HG03432 (cell line): Measurements from ENCODE around the gene PRR15.

Experiments
- ATAC-seq: cut with Tn5 transposase; IDR thresholded peaks from one replicate; pipeline ENCODE4 v1.9.1; 2021; ENCODE audit warnings: mild to moderate bottlenecking, moderate library complexity; ENCODE audit not compliant: unreplicated experiment

The PRR15 gene

GRCh38 chr7:29567174-29567573 lies 3.5 kb downstream of the PRR15 start:
- ATAC-seq, result no peak

GRCh38 chr7:29569648-29570047 lies 6.0 kb downstream of the PRR15 start:
- no peak for ATAC-seq

GRCh38 chr7:29572558-29572957 lies 8.9 kb downstream of the PRR15 start:
- ATAC-seq, result no peak

DNA sequence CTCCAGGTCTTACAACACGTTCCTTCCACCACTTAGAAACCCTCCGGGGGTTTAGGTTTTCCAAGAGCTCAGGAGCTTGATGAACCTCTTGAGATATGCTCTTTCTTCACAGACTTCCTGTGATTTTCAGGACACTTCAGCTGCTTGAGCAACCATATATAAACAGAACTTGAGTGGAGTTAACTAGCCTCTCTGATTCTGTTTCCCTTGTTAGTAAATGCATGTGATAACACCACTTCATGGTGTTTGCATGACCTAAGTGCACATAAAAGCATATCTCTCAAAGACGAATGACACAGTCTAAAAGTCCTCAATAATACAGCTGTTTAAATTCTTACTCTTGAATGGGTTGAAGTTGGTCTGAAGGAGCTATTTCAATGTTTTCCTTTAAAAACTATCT lies 9.9 kb downstream of the PRR15 start:
- no peak for ATAC-seq

DNA sequence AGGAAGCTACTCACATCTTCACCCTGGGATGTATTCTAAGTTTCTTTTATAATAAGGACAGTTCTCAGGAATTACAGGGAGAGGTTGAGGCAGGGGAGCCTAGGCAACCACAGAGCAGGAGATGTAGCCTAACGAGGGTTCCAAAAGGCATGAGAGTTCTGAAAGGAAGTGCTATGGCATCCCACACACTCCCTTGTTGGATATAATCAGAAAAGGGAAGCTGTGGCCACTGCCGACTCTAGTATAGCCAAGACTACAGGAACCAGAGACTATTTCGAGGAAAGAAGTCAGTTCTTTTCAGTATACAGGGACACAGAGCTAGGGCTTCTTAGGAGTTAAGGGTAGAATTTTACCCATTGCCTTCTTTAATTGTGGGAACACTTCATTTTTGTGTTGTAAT lies 11.0 kb downstream of the PRR15 start:
- no peak for ATAC-seq

DNA sequence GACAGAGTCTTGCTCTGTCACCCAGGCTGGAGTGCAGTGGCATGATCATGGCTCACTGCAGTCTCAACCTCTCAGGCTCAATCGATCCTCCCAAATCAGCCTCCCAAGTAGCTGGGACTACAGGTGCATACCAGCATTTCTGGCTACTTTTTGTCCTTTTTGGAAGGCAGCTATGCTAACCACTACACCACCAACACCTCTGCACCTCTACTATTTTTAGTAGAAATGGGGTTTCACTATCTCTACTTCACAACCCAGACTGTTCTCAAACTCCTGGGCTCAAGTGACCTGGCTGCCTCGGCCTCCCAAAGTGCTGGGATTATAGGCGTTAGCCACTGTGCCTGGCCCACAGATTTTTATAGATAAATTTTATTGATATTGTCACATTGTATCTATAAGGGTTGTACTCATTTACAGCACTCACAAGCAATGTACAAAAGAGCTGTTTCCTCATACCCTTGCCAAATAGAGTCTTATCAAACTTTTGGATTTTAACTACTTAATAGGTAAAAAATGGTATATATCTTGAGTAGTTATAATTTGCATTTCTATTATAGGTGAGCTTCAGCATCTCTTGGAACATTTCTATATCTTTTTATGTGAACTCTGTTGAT lies 23.7 kb downstream of the PRR15 start:
- no peak for ATAC-seq

DNA sequence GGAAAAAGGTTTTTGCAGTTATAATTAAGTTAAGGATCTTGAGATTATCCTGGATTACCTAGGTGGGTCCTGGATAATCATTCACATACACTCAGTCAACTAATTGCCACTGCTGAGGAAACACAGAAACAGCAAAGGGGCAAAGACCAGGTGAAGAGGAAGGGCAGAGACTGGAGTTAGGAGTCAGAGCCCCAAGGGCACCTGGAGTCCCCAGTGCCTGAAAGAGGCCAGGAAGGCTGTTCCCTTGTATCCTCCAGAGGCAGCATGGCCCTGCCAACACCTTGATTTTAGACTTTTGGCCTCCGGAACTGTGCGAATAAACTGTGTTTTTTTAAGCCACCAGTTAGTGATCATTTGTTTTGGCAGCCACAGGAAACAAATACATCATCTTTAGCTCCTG lies 24.6 kb downstream of the PRR15 start:
- ATAC-seq, result no peak

DNA sequence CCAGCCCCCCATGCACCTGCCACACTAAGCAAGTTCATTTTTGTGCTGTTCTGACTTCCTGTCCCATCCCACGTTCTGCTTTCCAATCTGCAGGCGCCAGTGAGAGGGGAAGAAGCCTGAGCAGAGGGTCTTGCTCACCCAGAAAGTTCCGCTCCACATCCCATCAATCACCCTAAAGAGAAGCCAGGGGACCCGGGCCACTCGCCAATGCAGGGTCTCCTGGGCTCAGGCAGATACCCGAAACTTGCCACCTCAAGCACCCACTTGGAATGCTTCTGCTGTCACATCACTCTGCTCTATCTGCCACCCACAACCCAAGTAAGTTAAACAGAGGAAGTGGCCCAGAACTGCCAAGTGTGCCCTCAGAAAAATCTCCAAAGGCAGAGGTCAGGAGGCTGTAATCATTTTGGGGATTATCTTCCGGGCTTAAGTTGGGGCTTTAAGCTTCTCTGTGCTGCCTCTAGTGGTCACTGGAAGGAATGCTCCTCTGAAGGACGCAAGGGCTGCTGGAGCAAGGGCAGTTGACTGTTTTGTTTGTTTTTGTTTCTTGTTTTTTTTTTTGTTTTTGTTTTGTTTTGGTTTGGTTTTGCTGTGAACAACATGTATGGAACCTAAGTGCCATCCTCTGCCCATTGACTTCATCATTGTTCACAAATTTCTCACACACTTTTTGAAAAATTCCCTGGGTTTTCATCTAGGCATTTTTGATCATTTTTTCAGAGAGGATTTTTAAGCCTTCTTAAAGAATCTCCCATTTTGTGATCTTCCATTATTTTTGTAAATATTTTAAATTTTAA lies 25.5 kb downstream of the PRR15 start:
- ATAC-seq, result peak; percentile 93

DNA sequence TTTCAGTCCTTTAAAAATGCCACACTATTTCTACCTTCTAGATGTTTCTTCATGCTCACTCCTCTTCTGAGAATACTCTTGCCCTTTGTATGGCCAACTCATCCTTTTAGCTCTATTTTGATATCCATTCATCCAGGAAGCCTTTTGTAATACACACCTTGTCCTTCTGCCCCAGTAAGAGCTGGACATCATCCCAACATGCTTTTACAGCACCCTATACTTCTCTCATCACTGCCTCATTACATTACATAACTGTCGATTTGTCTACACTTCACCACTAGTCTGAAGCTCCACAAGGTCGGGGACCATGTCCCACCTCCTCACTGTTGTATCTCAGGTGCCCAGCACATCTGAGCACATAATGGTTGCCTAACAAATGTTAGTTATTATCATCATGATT lies 29.2 kb downstream of the PRR15 start:
- ATAC-seq, result no peak

DNA sequence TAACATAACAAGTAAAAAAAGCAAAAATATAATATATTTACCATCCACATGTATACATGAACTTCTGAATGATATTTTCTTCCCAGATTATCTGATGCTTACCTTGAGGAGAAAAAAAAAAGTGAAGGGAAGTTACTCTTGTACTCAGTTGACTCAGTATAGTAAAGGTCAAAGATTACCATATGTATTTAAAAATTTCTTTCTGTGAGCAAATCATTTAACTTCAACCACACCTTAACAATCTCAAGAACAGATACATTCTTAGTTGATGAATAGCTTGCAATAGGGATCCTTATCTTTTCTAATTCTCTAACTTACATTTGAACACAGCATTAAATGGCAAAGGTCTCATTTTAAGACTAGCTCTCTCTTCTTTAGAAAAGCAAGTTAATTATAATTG lies 29.8 kb downstream of the PRR15 start:
- no peak for ATAC-seq

GRCh38 chr7:29596593-29597178 lies 33.1 kb downstream of the PRR15 start:
- ATAC-seq, result no peak

GRCh38 chr7:29597266-29597665 lies 33.6 kb downstream of the PRR15 start:
- ATAC-seq, result no peak

DNA sequence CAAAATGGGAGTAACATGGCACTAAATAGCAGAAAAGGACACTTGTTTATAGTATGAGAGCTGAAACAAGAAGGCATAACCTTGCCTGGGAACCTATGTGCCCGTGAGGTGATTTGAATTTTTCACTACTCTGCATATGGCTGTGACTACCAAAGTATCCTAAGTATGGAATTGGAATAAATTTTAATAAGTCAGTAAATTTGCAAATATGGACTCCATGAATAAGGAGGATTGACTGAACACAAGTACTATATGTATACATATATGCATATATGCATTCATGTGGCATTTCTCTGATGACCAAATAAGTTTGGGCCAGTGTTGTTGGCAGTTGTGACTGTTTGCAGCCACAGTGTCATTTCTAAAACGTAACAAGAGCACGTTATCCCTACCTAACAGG lies 34.5 kb downstream of the PRR15 start:
- ATAC-seq, result no peak

- no peak for ATAC-seq
These were observed 35.0 kb downstream of the PRR15 start for GRCh38 chr7:29598613-29599012.

DNA sequence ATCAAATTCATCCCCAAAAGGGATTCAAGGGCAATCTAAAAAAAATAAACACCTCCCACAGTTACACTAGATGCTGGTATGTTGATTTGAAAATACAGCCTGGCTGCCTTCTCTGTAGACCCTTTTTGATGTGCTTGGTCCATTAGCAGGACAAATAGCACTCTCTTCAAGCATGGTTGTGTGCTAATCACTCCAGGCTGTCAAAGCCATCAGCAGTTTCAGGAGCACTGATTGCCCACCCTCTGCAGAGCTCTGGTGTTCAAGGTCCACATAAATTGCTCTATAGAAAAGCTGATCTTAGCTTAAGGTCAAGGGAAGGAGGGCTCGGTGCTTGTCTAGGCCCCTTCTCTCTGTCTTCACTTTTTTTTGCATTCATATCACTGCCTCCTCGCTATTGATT lies 35.4 kb downstream of the PRR15 start:
- no peak for ATAC-seq

- no peak for ATAC-seq
These were observed 37.0 kb downstream of the PRR15 start for GRCh38 chr7:29600661-29601060.

GRCh38 chr7:29604052-29604451 lies 40.4 kb downstream of the PRR15 start:
- ATAC-seq, result no peak

DNA sequence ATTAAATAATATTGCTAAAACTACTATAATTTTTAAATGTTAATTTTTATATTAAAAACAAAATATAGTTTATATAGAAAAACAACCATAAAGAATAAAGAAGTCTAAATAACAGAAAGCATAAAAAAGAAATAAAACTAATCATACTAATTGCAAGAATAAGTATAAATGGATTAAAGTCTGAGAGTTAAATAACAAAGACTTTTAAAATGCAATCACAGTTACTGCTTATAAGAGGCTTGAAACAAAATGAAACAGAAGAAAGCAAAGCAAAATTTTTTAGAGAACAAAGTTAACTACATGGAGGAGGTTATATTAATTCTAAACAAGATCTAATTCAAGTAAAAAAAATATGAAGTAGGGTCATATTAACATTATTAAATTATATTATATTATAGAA lies 41.1 kb downstream of the PRR15 start:
- no peak for ATAC-seq

GRCh38 chr7:29605671-29606070 lies 42.0 kb downstream of the PRR15 start:
- no peak for ATAC-seq

DNA sequence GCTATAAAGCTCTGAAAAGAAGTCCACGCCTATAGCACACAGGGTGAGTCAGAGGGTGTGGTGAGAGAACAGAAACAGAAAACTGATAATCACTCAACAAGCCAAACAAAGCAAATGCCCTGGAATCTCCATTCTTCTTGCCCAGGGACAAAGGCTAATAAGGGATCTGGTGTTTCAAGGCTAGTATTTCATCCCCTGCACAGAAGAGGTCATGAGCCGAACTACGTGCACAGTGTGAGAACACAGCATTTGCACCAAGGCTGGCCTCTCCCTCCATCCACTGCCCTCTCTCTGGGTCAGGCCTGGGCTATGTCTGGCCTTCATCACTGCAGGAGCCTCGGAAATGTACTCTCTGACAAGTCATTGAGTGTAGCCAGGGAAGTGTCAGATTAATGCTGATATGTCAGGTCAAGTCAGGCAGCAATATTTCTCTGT lies 42.7 kb downstream of the PRR15 start:
- no peak for ATAC-seq

- no peak for ATAC-seq
These were observed 43.2 kb downstream of the PRR15 start for GRCh38 chr7:29606830-29607229.

DNA sequence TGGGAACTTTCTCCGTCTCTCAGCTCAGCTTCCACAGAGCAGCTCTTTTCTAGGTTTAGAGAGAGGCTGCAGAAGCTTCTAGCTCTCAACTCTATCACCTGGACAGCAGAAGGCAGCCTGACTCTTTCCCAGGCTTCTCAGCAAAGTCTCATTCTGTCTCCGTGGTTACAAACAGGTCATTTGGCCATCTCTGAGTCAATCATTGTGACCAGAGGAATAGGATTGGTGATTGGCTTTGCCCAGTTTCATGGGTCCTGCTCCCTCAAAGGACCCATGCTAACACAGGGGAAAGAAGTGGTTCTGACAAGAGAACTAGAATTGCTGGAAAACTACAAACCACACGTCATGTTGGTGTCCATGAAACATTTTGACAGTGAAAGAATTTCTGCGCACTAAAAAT lies 43.6 kb downstream of the PRR15 start:
- ATAC-seq, result no peak
